ENCODE data around the gene ZBED4. TPM values are rescaled to one million over a fixed set of nuclear protein-coding genes. Genes with fewer than 3 reads are reported as not detected.

The ZBED4 gene
- total RNA-seq, 2 donors from 2014 or later = 10.4 to 11.2 TPM

DNA sequence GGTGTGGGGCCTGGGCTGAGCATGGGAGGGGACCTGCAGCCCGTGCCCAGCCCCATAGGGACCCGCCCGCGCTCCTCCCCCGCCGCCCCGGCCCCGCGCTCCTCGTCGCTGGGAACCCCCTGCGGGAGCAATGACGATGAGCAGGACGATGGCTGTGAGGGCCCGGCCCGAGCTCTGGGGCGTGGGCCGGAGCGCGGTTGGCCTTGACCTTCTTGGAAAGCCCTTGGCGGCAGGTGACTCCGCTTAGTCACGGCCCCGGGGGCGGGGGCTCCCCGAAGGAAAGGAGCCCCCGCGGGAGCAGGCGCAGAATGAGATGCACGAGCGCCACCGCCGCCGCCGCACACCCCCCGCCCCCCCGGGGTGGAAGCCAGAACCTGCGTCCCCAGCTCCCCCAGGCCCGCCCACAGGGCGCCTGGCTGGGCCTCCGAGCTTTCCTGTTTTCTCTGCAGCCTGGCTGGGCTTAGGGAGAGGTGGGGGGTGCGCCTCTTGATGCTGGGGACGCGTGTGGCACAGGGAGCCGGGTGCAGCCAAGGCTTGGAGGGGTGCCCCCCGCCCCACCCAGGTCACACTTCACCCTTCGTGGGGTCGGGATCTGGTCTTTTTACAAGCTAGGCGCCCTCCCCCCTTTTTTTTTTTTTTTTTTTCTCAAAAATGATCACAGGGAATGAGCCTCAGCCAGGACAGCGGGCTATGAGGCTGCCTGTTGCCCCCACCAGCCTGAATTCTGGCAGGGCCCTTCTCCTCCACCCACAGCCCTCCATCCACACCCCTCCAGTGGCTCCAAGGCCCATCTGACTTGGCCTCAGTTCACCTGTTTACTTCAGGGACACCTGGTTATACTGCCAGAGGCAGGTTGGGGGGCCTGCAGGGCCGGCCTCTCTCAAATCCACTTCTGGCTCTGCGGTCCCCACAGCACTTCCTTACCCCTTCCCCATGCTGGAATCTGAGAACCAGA lies 82.7 kb downstream of the ZBED4 start:
- intact Hi-C loops (cut with DNase I) = loop anchor here (2.0 to 10.0 kb wide), 2 partner anchors 23 to 269 kb away; partner anchors contain the start of gene SELENOO
- H3K9me3 ChIP-seq = no peaks in the 10 kb centered on the region
- no peaks in the 10 kb centered on the region for H3K36me3 ChIP-seq
- DNase-seq (ENCODE audit: low spot score) = peak; percentile 80
- peak overlapping the region; percentile 94 to 95 for H3K27ac ChIP-seq
- H3K4me3 ChIP-seq = peak overlapping the region; percentile 40 to 44
- 19% methylated on average over 20 of the region's 52 CpGs for WGBS
- no peaks in the 10 kb centered on the region for H3K27me3 ChIP-seq (replicated peaks; ENCODE audit: insufficient read depth)
- TF ChIP-seq POLR2A (IDR thresholded peaks at IDR 0.05) (peak; percentile 58), CTCF (IDR thresholded peaks at IDR 0.05) (no peak), POLR2AphosphoS5 (IDR thresholded peaks at IDR 0.05) (peak; percentile 64)
- peaks cover 18% of the 10 kb centered on the region for H3K4me1 ChIP-seq (replicated peaks)

DNA sequence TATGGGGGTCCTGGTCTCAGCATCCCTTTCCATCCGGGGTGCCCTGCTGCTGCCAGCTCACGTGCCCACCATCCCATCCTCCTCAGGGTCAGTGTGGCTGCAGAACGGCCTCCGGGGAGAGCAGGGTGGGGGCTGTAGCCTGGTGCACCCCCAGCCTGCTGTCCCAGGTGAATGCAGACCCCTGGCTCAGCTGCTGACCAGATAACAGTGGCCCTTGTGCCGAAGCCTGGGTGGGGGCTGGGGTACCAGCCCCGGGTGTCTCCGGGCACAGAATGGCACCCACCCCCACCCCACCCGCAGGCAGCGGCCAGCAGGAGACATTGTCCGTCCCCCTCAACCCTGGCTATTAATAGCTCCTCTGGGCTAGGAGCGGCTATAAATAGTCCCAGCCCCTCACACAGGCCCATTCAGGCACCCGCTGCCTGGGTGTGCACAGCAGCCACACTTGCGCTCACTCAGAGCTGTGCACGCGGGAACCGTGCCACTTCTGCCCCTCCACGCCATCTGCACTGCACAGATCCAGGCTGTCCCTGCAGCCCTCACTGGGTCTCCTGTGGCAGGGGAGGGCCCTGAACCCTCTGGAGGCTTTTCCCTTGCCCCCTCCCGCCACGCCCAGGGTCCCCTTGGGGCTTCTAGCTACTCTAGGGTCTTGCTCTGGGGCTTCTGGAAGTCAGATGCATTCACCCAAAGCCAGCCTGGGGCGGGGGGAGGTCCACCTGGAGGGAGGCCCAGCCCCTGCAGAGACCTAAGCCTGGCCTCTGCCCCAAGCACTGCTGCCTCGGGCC lies 83.5 kb downstream of the ZBED4 start:
- intact Hi-C loops (cut with DNase I) = loop anchor here (2.0 to 10.0 kb wide), 2 partner anchors 22 to 268 kb away; partner anchors contain the start of gene SELENOO
- 69% methylated on average over 19 of the region's 21 CpGs for WGBS
- H3K9me3 ChIP-seq = no peaks in the 10 kb centered on the region
- no peak overlapping the region for H3K4me3 ChIP-seq
- no peaks in the 10 kb centered on the region for H3K36me3 ChIP-seq
- no peaks in the 10 kb centered on the region for H3K27me3 ChIP-seq (replicated peaks; ENCODE audit: insufficient read depth)
- TF ChIP-seq POLR2A (IDR thresholded peaks at IDR 0.05) (no peak), CTCF (IDR thresholded peaks at IDR 0.05) (no peak), POLR2AphosphoS5 (IDR thresholded peaks at IDR 0.05) (no peak)
- no peak for DNase-seq (ENCODE audit: low spot score)
- H3K4me1 ChIP-seq (replicated peaks) = peaks cover 18% of the 10 kb centered on the region
- peak overlapping the region; percentile 94 to 95 for H3K27ac ChIP-seq

DNA sequence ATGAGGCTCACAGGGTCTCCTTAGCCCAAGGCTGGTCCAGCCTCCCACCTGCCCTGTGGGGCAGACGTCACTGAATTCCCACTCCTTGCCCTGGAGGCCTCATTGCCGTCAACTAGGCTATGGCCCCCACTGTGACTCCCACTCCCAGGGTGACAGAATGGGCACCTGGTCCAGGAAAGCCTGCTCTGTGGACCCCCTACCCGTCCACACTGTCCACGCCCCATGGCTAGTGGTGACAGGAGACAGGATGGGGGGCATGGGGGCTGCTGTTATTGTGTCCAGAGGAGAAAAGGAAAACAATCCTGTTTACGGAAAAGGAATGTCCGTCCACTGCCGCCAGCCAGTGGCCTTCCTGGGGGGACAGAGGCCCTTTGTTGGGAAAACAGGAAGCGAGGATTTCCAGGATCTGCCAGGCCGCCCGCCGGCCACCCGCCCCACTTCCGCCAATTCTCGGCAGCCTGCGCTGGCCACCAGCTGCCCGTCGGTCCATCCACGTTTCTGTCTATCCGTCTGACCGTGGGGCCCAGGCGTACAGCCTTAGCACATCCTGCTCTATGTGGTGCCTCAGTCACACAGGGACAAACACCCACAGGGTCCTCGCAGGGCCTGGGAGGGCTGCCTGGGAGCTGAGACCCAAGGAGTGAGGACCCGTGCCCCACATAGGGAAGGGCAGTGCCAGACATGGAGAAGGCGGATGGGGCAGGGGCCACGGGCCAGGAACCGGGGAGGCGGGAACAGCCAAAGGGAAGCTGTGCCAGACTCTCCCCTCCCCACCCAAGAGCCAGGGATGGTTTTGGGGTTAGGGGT lies 84.3 kb downstream of the ZBED4 start:
- Histone ChIP-seq H3K4me3 (no peak overlapping the region), H3K27ac (peak overlapping the region in 1 of 2 donors; percentile 95), H3K36me3 (no peaks in the 10 kb centered on the region), H3K9me3 (no peaks in the 10 kb centered on the region), H3K27me3 (replicated peaks; ENCODE audit: insufficient read depth) (no peaks in the 10 kb centered on the region), H3K4me1 (replicated peaks) (peaks cover 18% of the 10 kb centered on the region)
- 87% methylated on average over 27 of the region's 27 CpGs for WGBS
- TF ChIP-seq POLR2AphosphoS5 (IDR thresholded peaks at IDR 0.05) (no peak), CTCF (IDR thresholded peaks at IDR 0.05) (no peak), POLR2A (IDR thresholded peaks at IDR 0.05) (no peak)
- intact Hi-C loops (cut with DNase I) = loop anchor here (2.0 to 10.0 kb wide), 2 partner anchors 21 to 267 kb away; partner anchors contain the start of gene SELENOO
- no peak for DNase-seq (ENCODE audit: low spot score)

DNA sequence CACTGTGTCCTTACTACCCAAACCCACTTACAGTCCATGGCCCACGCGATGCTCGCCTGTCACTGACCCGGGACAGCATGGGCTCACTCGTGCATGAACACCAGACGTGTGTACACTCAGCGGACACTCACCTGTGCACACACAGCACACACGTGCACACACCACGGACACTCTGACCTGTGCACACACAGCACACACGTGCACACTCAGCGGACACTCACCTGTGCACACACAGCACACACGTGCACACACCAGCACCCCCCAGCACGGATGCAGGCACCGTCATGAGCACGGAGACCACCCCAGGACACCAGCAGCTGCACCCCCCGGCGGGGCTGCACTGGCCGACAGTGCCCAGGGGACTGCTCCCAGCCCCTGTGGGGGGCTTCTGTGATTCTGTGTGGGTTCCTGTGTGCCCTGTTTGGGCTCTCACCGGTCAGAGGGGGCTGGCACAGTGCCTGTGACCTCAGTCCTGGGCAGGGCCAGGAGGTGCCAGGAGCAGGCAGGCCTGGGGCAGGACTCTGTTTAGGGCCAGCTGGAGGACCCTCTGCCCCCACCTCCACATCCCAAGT lies 85.0 kb downstream of the ZBED4 start:
- intact Hi-C loops (cut with DNase I) = loop anchor here (10.0 kb wide), 1 partner anchor 266 kb away; the partner anchor contains the start of gene SELENOO
- Histone ChIP-seq H3K4me1 (replicated peaks) (peaks cover 18% of the 10 kb centered on the region), H3K9me3 (no peaks in the 10 kb centered on the region), H3K4me3 (no peak overlapping the region), H3K36me3 (no peaks in the 10 kb centered on the region), H3K27me3 (replicated peaks; ENCODE audit: insufficient read depth) (no peaks in the 10 kb centered on the region), H3K27ac (no peak overlapping the region)
- WGBS = 87% methylated on average over 19 of the region's 19 CpGs
- no peak for DNase-seq (ENCODE audit: low spot score)
- no peak for TF ChIP-seq CTCF (IDR thresholded peaks at IDR 0.05)
- no peak for TF ChIP-seq POLR2AphosphoS5 (IDR thresholded peaks at IDR 0.05)
- no peak for TF ChIP-seq POLR2A (IDR thresholded peaks at IDR 0.05)
